ENCODE results near the gene WNT6.

The WNT6 gene

GRCh38 chr2:218873359-218874194 is 14.0 kb downstream of the WNT6 start:
- in situ Hi-C loops (cut with MboI; ENCODE audit: low sequenced_read_pairs) = no loop called here

- in situ Hi-C loops (cut with MboI; ENCODE audit: low sequenced_read_pairs) = no loop called here
These were observed 16.2 kb downstream of the WNT6 start for GRCh38 chr2:218875692-218876246.

- in situ Hi-C loops (cut with MboI; ENCODE audit: low sequenced_read_pairs) = no loop called here
These were observed 17.1 kb downstream of the WNT6 start for GRCh38 chr2:218876562-218877219.

- in situ Hi-C loops (cut with MboI; ENCODE audit: low sequenced_read_pairs) = no loop called here
These were observed 17.7 kb downstream of the WNT6 start for GRCh38 chr2:218877331-218877730.

GRCh38 chr2:218877891-218878290 is 18.3 kb downstream of the WNT6 start:
- in situ Hi-C loops (cut with MboI; ENCODE audit: low sequenced_read_pairs) = no loop called here

- in situ Hi-C loops (cut with MboI; ENCODE audit: low sequenced_read_pairs) = no loop called here
These were observed 18.9 kb downstream of the WNT6 start for GRCh38 chr2:218878486-218878885.

- in situ Hi-C loops (cut with MboI; ENCODE audit: low sequenced_read_pairs) = no loop called here
These were observed 19.5 kb downstream of the WNT6 start for GRCh38 chr2:218878926-218879761.

- in situ Hi-C loops (cut with MboI; ENCODE audit: low sequenced_read_pairs) = no loop called here
These were observed 20.1 kb downstream of the WNT6 start for GRCh38 chr2:218879776-218880101.

- in situ Hi-C loops (cut with MboI; ENCODE audit: low sequenced_read_pairs) = no loop called here
These were observed 20.7 kb downstream of the WNT6 start, which contains the start of gene WNT10A for GRCh38 chr2:218880102-218880858. WNT10A (plus strand) TSS chr2:218880852; CDS start chr2:218880996, 144 bp downstream.

- in situ Hi-C loops (cut with MboI; ENCODE audit: low sequenced_read_pairs) = no loop called here
These were observed 21.4 kb downstream of the WNT6 start for GRCh38 chr2:218880859-218881594.

- in situ Hi-C loops (cut with MboI; ENCODE audit: low sequenced_read_pairs) = no loop called here
These were observed 22.3 kb downstream of the WNT6 start for GRCh38 chr2:218881744-218882460.

GRCh38 chr2:218882461-218882816 is 22.8 kb downstream of the WNT6 start:
- in situ Hi-C loops (cut with MboI; ENCODE audit: low sequenced_read_pairs) = no loop called here

- in situ Hi-C loops (cut with MboI; ENCODE audit: low sequenced_read_pairs) = no loop called here
These were observed 23.3 kb downstream of the WNT6 start for GRCh38 chr2:218882866-218883366.

GRCh38 chr2:218883491-218884490 is 24.2 kb downstream of the WNT6 start:
- in situ Hi-C loops (cut with MboI; ENCODE audit: low sequenced_read_pairs) = no loop called here

- in situ Hi-C loops (cut with MboI; ENCODE audit: low sequenced_read_pairs) = no loop called here
These were observed 24.9 kb downstream of the WNT6 start for GRCh38 chr2:218884519-218884918.

GRCh38 chr2:218885981-218886947 is 26.7 kb downstream of the WNT6 start:
- in situ Hi-C loops (cut with MboI; ENCODE audit: low sequenced_read_pairs) = no loop called here

- in situ Hi-C loops (cut with MboI; ENCODE audit: low sequenced_read_pairs) = no loop called here
These were observed 27.5 kb downstream of the WNT6 start for GRCh38 chr2:218887079-218887478.
